ENCODE results near the gene HCRTR1. TPM values are rescaled to one million over a fixed set of nuclear protein-coding genes. Genes with fewer than 3 reads are reported as not detected.

Gene HCRTR1
- polyA plus RNA-seq, 3 donors from 2014 or later, result not detected

DNA sequence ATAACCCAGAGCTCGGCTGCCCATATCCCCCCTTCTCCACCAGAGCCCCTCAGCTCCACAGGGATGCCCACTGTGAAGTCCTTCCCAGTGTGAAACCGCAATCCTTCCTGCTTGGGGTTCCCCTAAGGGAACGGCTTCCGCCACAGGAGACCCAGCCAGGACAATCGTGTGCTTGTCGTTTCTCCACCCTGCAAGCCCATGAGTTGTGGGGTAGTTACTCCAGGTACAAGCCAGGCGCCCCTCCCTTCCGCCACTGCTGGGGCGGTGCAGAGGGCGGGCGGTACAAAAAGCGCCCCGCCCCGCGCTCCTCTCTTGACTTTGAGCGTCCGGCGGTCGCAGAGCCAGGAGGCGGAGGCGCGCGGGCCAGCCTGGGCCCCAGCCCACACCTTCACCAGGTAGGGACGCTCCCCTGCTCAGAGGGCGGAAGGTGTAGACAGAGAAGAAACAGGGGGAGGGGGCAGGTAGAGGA, 41.3 kb upstream of the HCRTR1 start, which contains the start of gene TINAGL1:
Gene TINAGL1 (plus strand): TSS at position 315 of the 469 bp plus-strand sequence. CDS start 634 bp downstream, outside the sequence.
- no peak within 1 kb of the TSS for H3K4me3 Mint-ChIP-seq
- no peak within 1 kb of the TSS for H3K27ac Mint-ChIP-seq
- H3K36me3 Mint-ChIP-seq, result no peaks in the 10 kb centered on the region
- H3K9me3 Mint-ChIP-seq, result peaks cover 0 to 2% (median 0%) of the 10 kb centered on the region in 6 donors
- peaks cover 0 to 3% of the 10 kb centered on the region in 2 donors for H3K4me1 Mint-ChIP-seq
- DNase-seq, result no peak
- H3K27me3 Mint-ChIP-seq (ENCODE audit: low read depth in 3 of 3), result peaks cover 6 to 13% (median 8%) of the 10 kb centered on the region in 3 donors

DNA sequence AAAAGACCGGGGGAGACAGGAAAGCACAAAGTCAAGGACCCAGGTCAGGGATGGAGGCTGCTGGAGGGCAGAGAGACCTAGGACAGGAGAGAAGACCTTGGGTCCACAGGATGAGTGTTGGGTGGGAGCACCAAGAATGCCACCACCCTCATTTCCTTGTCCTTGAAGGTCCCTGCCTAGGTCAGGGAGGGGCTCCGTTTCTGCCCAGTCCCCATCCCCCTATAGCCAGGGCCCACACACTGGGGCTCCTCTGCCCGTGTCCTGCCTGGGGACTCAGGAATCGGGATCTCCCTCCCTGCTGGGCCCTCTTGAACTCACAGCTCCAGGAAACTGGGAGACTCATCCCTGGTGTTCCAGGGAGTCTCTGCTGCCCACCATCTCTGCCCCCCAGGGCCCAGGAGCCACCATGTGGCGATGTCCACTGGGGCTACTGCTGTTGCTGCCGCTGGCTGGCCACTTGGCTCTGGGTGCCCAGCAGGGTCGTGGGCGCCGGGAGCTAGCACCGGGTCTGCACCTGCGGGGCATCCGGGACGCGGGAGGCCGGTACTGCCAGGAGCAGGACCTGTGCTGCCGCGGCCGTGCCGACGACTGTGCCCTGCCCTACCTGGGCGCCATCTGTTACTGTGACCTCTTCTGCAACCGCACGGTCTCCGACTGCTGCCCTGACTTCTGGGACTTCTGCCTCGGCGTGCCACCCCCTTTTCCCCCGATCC, 40.6 kb upstream of the HCRTR1 start:
- H3K27me3 Mint-ChIP-seq (ENCODE audit: low read depth in 3 of 3), result peaks cover 4 to 13% (median 8%) of the 10 kb centered on the region in 3 donors
- H3K4me1 Mint-ChIP-seq, result peaks cover 0 to 3% of the 10 kb centered on the region in 2 donors
- H3K36me3 Mint-ChIP-seq, result no peaks in the 10 kb centered on the region
- H3K27ac Mint-ChIP-seq, result no peak overlapping the region
- no peak overlapping the region for H3K4me3 Mint-ChIP-seq
- no peak for DNase-seq
- H3K9me3 Mint-ChIP-seq, result peaks cover 0 to 2% (median 0%) of the 10 kb centered on the region in 6 donors

DNA sequence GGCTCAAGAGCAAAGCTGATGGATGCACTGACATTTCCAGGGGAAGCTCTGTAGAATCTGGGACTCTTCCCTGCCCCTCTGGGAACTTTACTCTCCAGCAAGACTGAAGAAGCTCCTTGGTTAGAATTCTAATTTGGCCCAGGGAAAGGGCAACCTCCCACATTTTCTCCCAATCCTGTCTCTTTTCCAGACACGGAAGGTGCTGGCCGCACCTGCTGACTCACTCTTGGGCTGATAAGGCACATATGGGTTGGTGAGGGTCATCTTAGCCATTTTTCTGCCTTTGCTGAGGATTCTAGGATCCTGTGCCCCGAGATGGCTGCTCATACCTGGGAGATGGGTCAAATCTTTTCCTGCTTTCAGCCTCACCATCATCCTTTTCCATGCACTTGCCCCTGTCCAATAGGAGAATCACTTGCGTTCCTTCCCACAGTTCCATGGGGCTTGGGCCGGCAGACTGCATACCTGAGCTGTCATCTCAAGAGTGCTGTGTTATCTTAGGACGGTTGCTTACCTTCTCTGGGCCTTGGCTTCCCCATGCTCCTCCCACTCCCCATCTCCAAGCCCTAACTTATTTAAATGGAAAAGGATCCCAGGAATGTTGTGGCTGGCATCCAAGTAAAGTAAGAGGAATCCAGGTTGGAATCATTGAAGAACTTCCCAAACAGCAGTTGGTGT, 39.8 kb upstream of the HCRTR1 start:
- peaks cover 0 to 3% of the 10 kb centered on the region in 2 donors for H3K4me1 Mint-ChIP-seq
- no peak for DNase-seq
- H3K27ac Mint-ChIP-seq, result no peak overlapping the region
- peaks cover 0 to 2% (median 0%) of the 10 kb centered on the region in 6 donors for H3K9me3 Mint-ChIP-seq
- no peak overlapping the region for H3K4me3 Mint-ChIP-seq
- H3K27me3 Mint-ChIP-seq (ENCODE audit: low read depth in 3 of 3), result peaks cover 4 to 13% (median 8%) of the 10 kb centered on the region in 3 donors
- no peaks in the 10 kb centered on the region for H3K36me3 Mint-ChIP-seq

DNA sequence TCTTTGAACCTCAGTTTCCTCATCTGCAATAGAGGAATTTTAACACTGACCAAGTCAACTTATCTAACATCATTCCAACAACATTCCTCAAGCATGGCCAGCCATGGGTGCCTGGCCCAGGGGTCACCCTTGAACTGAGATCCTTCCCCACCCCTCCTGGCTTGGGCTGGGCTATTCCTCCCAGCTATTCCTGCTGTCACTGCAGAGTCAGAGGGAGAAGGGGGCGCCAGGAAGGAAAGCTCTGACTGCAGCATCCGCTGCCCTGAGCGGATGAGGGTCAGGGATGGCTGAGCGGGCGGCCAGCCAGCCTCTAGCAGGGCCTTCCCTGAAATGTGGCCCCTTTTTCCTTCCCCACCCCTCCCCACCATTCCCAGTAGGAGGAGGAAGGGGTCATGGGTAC, 38.1 kb upstream of the HCRTR1 start:
- H3K27me3 Mint-ChIP-seq (ENCODE audit: low read depth in 3 of 3), result peaks cover 4 to 11% (median 6%) of the 10 kb centered on the region in 3 donors
- no peak overlapping the region for H3K27ac Mint-ChIP-seq
- no peaks in the 10 kb centered on the region for H3K36me3 Mint-ChIP-seq
- H3K9me3 Mint-ChIP-seq, result peaks cover 0 to 2% (median 0%) of the 10 kb centered on the region in 6 donors
- H3K4me3 Mint-ChIP-seq, result no peak overlapping the region
- no peak for DNase-seq
- H3K4me1 Mint-ChIP-seq, result peaks cover 0 to 3% of the 10 kb centered on the region in 2 donors

DNA sequence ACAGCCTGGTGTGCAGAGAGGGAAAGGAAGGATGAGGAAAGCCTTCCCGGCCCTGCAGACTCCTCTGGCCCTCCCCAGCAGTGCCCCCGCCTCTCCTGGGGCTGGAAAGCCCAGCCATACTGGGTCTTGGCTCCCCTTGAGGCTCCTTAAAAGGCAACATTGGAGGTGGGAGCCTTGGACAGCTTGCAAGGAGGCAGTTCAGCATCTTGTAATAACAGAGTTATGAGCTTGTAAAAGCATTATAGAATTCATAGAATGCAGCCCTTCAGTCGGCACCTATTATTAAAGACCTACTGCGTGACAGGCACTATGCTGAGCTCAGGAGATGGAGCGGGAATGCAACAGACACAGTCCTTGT, 37.0 kb upstream of the HCRTR1 start:
- Mint-ChIP-seq H3K4me3 (no peak overlapping the region), H3K27ac (no peak overlapping the region), H3K36me3 (no peaks in the 10 kb centered on the region), H3K9me3 (peaks cover 0 to 2% (median 0%) of the 10 kb centered on the region in 6 donors), H3K4me1 (peaks cover 0 to 3% of the 10 kb centered on the region in 2 donors), H3K27me3 (ENCODE audit: low read depth in 3 of 3) (peaks cover 4 to 9% (median 6%) of the 10 kb centered on the region in 3 donors)
- DNase-seq, result no peak

DNA sequence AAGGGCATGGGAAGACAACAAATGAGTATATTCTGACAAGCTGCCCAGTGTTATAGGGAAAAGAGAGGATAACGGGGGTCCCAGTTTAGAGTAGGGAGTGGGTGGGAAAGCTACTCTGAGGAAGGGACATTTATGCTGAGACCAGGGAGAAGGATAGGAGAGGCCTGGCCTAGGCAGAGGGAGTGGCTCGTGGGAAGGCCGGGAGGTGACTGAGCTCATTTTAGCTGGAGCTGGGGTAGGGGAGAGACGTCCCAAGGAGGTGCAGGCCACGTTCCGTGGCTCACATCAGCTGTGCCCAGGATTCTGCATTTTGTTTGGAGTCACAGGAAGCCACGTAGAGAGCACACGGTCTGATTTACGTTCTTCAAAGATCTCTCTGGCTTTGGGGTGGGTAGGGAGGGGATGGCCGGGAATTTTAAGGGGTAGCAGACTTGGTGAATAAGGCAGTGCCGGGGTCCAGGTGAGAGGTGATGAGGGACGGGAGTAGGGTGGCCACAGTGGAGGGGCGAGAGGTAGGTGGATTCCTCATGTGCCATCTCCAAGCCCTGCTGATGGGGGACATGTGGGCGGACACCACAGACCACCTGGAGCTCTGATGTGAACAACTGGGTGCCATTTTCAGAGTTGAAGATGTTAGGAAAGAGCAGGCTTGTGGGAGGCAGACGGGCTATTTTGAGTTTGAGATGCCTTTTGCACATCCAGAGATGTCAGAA, 36.4 kb upstream of the HCRTR1 start:
- peaks cover 0 to 3% of the 10 kb centered on the region in 2 donors for H3K4me1 Mint-ChIP-seq
- H3K27ac Mint-ChIP-seq, result no peak overlapping the region
- peaks cover 4 to 6% (median 6%) of the 10 kb centered on the region in 3 donors for H3K27me3 Mint-ChIP-seq (ENCODE audit: low read depth in 3 of 3)
- no peak for DNase-seq
- peaks cover 0 to 2% (median 0%) of the 10 kb centered on the region in 6 donors for H3K9me3 Mint-ChIP-seq
- no peaks in the 10 kb centered on the region for H3K36me3 Mint-ChIP-seq
- H3K4me3 Mint-ChIP-seq, result no peak overlapping the region

DNA sequence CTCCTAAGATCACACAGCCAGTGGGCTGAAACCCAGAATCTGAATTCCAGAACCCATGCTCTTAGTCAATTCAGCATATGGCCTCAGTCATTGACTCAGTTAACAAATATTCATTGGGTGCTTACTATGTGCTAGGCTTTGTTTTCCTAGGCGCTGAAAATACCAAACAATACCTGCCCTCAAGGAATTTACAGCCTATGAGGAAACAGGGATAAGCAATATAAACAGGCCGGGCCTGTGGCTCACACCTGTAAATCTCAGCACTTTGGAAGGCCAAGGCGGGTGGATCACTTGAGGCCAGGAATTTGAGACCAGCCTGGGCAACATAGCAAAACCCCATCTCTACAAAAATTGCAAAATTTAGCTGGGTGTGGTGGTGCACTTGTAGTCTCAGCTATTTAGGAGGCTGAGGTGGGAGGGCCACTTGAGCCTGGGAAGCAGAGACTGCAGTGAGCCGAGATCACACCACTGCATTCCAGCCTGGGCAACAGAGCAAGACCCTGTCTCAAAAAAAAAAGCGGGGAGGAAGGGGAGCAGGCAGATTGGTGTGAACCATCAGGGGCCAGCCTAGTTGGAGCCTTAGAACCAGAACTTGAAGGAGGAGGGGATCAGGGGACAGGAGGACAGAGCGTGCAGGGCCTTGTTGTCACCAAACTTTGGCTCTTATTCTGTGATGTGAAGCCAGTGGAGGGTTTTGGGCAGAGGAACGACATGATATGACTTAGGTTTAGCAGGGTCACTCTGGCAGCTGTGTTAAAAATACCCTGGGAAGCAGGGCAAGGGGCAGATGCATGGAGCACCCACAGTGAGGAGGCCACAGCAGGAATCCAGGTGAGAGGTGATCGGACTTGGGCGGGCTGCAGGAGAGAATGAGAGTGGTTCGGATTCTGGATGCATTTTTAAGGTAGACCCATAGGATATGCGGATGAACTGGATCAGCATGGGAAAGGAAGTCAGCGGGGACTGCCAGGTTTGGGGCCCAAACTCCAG, 35.4 kb upstream of the HCRTR1 start:
- Mint-ChIP-seq H3K4me3 (no peak overlapping the region), H3K4me1 (no peaks in the 10 kb centered on the region), H3K27me3 (ENCODE audit: low read depth in 3 of 3) (peaks cover 3 to 6% (median 4%) of the 10 kb centered on the region in 3 donors), H3K9me3 (peaks cover 0 to 2% (median 0%) of the 10 kb centered on the region in 6 donors), H3K27ac (no peak overlapping the region), H3K36me3 (no peaks in the 10 kb centered on the region)
- DNase-seq, result no peak

DNA sequence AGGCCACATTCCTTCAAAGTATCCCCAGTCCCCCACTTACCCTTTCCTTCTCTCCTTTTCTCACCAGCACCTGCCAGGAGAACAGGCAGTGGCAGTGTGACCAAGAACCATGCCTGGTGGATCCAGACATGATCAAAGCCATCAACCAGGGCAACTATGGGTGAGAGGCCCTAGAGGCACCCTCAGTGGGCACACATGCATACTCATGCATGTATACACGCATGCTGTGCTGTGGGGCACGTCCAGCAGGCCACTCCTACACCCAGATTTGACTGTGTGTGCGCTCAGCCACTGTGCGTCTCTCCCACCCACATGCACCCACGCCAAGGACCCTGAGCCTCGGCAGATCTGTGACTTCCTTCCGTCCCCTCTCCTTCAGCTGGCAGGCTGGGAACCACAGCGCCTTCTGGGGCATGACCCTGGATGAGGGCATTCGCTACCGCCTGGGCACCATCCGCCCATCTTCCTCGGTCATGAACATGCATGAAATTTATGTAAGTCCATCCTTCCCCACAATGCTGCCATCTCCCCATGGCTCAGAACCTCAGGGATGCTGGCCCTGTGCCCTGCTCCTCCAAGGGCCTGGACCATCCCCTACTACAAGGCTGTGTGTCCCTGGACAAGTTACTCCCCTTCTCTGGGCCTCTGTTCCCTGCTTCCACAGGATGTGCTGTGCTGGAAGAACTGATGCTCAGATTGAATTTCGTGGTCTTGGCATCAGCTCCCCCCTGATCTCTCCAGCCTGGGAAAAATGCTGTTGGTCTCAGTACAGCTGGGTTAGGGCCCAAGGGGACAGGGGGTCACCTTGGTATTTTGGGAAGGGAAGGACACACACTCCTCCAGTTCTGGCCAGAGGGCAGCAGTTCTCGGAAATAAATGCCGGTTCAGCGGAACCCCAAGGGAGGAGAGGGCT, 34.2 kb upstream of the HCRTR1 start:
- Mint-ChIP-seq H3K36me3 (no peaks in the 10 kb centered on the region), H3K4me1 (peaks cover 0 to 2% of the 10 kb centered on the region in 2 donors), H3K27ac (no peak overlapping the region), H3K9me3 (peaks cover 0 to 2% (median 0%) of the 10 kb centered on the region in 6 donors), H3K27me3 (ENCODE audit: low read depth in 3 of 3) (peaks cover 2 to 7% (median 6%) of the 10 kb centered on the region in 3 donors), H3K4me3 (no peak overlapping the region)
- DNase-seq, result no peak

DNA sequence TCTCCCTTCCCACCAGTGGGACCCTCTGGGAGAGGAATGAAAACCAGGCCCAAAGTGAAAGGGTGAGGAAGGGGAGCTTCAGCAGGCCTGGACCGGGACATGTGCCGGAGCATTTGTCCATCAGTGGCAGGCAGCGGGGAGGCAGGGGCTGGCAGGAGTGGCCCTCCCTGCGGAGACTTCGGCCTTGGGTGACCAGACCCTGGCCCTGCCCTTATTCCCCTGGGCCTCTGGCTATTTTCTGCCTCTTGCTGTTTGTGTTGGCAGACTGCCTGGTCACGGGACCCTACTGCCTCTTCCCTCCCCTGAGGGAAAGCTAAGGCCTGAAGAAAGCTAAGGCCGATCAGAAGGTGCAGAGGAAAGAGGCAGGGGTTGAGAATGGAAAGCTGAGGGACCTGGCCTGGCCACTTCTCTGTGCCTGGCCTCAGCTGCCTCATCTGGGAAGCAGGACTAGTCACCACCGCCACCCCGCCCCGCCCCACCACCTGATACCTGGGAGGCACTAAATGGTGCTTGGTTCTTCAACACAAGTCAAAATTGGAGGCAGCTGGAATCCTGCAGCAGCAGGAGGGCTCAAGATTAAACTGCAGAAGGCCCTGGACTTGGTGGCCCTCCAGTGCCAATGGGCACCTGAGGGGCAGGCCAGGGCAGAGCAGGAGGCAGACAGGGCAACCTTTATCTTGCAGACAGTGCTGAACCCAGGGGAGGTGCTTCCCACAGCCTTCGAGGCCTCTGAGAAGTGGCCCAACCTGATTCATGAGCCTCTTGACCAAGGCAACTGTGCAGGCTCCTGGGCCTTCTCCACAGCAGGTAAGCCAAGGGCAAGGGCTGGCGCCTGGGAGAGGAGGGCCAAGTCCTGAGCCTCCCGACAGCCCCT, 33.3 kb upstream of the HCRTR1 start:
- Mint-ChIP-seq H3K27me3 (ENCODE audit: low read depth in 3 of 3) (peaks cover 2 to 7% (median 6%) of the 10 kb centered on the region in 3 donors), H3K27ac (no peak overlapping the region), H3K9me3 (peaks cover 0 to 2% (median 0%) of the 10 kb centered on the region in 6 donors), H3K4me3 (no peak overlapping the region), H3K36me3 (no peaks in the 10 kb centered on the region), H3K4me1 (peaks cover 0 to 2% of the 10 kb centered on the region in 2 donors)
- DNase-seq, result no peak

DNA sequence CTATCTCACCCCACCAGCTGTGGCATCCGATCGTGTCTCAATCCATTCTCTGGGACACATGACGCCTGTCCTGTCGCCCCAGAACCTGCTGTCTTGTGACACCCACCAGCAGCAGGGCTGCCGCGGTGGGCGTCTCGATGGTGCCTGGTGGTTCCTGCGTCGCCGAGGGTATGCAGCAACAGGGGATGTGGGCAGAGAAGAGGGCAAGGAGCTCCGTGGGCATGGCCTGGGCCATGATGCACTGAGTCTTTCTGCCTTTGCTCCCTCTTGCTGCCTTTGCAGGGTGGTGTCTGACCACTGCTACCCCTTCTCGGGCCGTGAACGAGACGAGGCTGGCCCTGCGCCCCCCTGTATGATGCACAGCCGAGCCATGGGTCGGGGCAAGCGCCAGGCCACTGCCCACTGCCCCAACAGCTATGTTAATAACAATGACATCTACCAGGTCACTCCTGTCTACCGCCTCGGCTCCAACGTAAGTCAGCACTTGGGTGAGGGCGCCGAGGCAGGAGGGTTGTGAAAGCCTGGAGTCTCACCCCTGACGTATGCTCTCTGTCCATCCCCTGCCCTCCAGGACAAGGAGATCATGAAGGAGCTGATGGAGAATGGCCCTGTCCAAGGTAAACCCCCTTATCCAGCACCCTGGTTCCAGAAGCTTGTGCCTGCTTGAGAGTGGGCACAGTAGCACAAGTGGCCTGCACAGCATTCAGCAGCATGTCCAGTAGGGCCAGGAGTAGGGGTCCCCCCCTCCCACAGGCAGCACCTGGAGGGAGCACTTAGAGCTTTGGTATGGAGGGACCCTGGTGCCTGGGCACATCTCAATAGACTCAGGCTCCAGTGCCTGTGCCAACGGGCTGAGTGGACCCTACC, 32.4 kb upstream of the HCRTR1 start:
- H3K27me3 Mint-ChIP-seq (ENCODE audit: low read depth in 3 of 3), result peaks cover 2 to 6% (median 5%) of the 10 kb centered on the region in 3 donors
- H3K27ac Mint-ChIP-seq, result no peak overlapping the region
- H3K4me1 Mint-ChIP-seq, result peaks cover 0 to 2% of the 10 kb centered on the region in 2 donors
- no peaks in the 10 kb centered on the region for H3K36me3 Mint-ChIP-seq
- no peak for DNase-seq
- no peak overlapping the region for H3K4me3 Mint-ChIP-seq
- peaks cover 0 to 2% (median 0%) of the 10 kb centered on the region in 6 donors for H3K9me3 Mint-ChIP-seq

Measured in immature natural killer cell (primary cell).